Measurements from ENCODE around the gene VPS51. TPM values are rescaled to one million over a fixed set of nuclear protein-coding genes. Genes with fewer than 3 reads are reported as not detected.
A peak's percentile ranks its signal among the peaks of the same experiment; 100 is the strongest.

The VPS51 gene
- total and polyA plus RNA-seq, 9 of the 15 experiments (the other 6 are each of a cell fraction or from before 2014, with no cell fraction given): 1.8 to 143 (median 46.8) TPM

DNA sequence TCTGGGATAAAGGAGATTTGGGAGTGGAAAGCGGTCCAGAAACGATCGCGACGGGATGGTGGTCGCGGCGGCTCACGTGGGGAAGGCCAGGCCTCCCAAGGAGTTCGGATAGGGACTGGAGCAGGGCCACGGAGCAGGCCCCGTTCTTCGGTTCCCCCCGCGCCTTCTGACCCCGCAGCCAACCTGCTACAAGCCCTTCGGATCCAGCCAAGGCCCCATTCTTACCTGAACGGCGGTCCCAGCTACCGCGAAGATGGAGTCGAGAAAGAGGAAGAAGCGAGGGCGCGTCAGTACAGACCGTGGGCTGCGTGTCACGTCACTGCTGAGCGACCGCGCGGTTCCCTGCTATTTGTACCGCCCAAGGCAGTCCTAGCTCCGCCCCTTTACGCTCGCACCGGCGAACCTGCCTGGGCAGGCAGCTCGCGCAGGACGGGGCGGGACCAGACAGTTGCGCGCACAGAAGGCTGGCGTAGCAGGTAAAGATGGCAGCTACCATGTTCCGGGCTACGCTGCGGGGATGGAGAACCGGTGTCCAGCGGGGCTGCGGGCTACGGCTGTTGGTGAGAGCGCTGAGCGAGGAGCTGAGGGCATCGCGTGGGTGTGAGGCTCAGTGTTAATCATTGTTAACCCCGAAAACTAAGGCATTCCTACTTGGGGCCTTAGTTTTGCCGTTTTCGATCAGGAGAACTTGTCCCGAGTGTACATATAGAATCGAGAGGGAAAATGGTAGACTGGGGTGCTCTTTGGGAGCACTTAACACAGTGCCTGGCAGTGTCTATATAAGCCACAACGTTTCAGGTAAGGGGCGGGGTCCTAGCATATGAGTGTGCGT lies 26.1 kb downstream of the VPS51 start, which contains the start of the genes FAU and MRPL49 (continued):
- TF ChIP-seq, protein P1, sequence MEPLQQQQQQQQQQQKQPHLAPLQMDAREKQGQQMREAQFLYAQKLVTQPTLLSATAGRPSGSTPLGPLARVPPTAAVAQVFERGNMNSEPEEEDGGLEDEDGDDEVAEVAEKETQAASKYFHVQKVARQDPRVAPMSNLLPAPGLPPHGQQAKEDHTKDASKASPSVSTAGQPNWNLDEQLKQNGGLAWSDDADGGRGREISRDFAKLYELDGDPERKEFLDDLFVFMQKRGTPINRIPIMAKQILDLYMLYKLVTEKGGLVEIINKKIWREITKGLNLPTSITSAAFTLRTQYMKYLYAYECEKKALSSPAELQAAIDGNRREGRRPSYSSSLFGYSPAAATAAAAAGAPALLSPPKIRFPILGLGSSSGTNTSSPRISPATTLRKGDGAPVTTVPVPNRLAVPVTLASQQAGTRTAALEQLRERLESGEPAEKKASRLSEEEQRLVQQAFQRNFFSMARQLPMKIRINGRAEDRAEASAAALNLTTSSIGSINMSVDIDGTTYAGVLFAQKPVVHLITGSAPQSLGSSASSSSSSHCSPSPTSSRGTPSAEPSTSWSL (CRISPR knock-in tag; IDR thresholded peaks at IDR 0.05; ENCODE audit: borderline replicate concordance): no peak
- no peak for TF ChIP-seq THAP7 (CRISPR knock-in tag; IDR thresholded peaks at IDR 0.05)
- TF ChIP-seq NUFIP1 (IDR thresholded peaks at IDR 0.05; ENCODE audit: partially characterized antibody): no peak
- TF ChIP-seq ZNF589 (CRISPR knock-in tag; IDR thresholded peaks at IDR 0.05; ENCODE audit: low read depth): 0 out of 2 replicates have a peak, but pooled peaks have one; percentile 65
- no peak for TF ChIP-seq ARID2 (IDR thresholded peaks at IDR 0.05)
- TF ChIP-seq GABPB1 (CRISPR knock-in tag; IDR thresholded peaks at IDR 0.05): peak; percentile 65; the same call in 1 of the 2 replicates
- TF ChIP-seq HNRNPK (IDR thresholded peaks at IDR 0.05; ENCODE audit: low read depth, low read length, poor library complexity, severe bottlenecking): no peak
- no peak for TF ChIP-seq SAFB (IDR thresholded peaks at IDR 0.05; ENCODE audit: borderline replicate concordance, low read depth, low read length)
- no peak for TF ChIP-seq TAL1 (IDR thresholded peaks at IDR 0.05)
- peak; percentile 85 for TF ChIP-seq HCFC1 (IDR thresholded peaks at IDR 0.05; ENCODE audit: low read depth, low read length)
- TF ChIP-seq ZNF324 (CRISPR knock-in tag; IDR thresholded peaks at IDR 0.05): no peak
- TF ChIP-seq ZNF12 (CRISPR knock-in tag; IDR thresholded peaks at IDR 0.05): peak; percentile 74; the same call in 1 of the 2 replicates
- TF ChIP-seq SIN3A (IDR thresholded peaks at IDR 0.05; ENCODE audit: borderline replicate concordance in 2 of 2, control insufficient read depth in 1 of 2, low read depth in 2 of 2, low read length in 2 of 2): peak; percentile 36 to 72; a peak in 3 of 4 replicates
- no peak for TF ChIP-seq FOXO4 (CRISPR knock-in tag; IDR thresholded peaks at IDR 0.05)
- TF ChIP-seq MAZ (CRISPR knock-in tag; conservative IDR thresholded peaks at IDR 0.05 in 1 of 2, IDR thresholded peaks at IDR 0.05 in 1 of 2): peak in 1 of 2 experiments; percentile 32
- no peak; the same call in 1 of the 2 replicates for TF ChIP-seq CREB3L1 (IDR thresholded peaks at IDR 0.05; ENCODE audit: borderline replicate concordance, low read depth)
- 0 out of 2 replicates have a peak, but pooled peaks have one; percentile 83 for TF ChIP-seq GTF2F1 (IDR thresholded peaks at IDR 0.05; ENCODE audit: low read depth, low read length)
- TF ChIP-seq PTBP1 (IDR thresholded peaks at IDR 0.05; ENCODE audit: low read depth, low read length): no peak
- TF ChIP-seq, protein P2, sequence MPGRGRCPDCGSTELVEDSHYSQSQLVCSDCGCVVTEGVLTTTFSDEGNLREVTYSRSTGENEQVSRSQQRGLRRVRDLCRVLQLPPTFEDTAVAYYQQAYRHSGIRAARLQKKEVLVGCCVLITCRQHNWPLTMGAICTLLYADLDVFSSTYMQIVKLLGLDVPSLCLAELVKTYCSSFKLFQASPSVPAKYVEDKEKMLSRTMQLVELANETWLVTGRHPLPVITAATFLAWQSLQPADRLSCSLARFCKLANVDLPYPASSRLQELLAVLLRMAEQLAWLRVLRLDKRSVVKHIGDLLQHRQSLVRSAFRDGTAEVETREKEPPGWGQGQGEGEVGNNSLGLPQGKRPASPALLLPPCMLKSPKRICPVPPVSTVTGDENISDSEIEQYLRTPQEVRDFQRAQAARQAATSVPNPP (IDR thresholded peaks at IDR 0.05; ENCODE audit: borderline replicate concordance, insufficient read depth, insufficient read length): no peak
- TF ChIP-seq SIN3B (IDR thresholded peaks at IDR 0.05; ENCODE audit: low read depth): peak; percentile 85
- TF ChIP-seq HDAC3 (IDR thresholded peaks at IDR 0.05; ENCODE audit: borderline replicate concordance, partially characterized antibody): no peak

All from K562 (cell line).